ENCODE results near the gene TP63. TPM values are rescaled to one million over a fixed set of nuclear protein-coding genes. Genes with fewer than 3 reads are reported as not detected.

Gene TP63
- total RNA-seq = 1 to 10 TPM in 2 of 4 donors, not detected in 2; 1.5 to 2.5 TPM

DNA sequence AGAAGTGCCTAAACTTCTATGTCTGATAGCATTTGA, at the start of gene TP63:
TSS of gene TP63 (plus strand) at position 17 of the 36 bp plus-strand sequence. CDS start 127 bp downstream, outside the sequence.
- intact Hi-C loops (cut with DNase I; ENCODE audit: low total_unique reads) = no loop called here
- Histone ChIP-seq H3K4me3 (no peak within 1 kb of the TSS), H3K27ac (no peak within 1 kb of the TSS), H3K36me3 (no peaks in the 10 kb centered on the region), H3K9me3 (no peaks in the 10 kb centered on the region), H3K27me3 (no peaks in the 10 kb centered on the region), H3K4me1 (no peaks in the 10 kb centered on the region)
- DNase-seq = no peak
- TF ChIP-seq, protein P1, sequence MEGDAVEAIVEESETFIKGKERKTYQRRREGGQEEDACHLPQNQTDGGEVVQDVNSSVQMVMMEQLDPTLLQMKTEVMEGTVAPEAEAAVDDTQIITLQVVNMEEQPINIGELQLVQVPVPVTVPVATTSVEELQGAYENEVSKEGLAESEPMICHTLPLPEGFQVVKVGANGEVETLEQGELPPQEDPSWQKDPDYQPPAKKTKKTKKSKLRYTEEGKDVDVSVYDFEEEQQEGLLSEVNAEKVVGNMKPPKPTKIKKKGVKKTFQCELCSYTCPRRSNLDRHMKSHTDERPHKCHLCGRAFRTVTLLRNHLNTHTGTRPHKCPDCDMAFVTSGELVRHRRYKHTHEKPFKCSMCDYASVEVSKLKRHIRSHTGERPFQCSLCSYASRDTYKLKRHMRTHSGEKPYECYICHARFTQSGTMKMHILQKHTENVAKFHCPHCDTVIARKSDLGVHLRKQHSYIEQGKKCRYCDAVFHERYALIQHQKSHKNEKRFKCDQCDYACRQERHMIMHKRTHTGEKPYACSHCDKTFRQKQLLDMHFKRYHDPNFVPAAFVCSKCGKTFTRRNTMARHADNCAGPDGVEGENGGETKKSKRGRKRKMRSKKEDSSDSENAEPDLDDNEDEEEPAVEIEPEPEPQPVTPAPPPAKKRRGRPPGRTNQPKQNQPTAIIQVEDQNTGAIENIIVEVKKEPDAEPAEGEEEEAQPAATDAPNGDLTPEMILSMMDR (IDR thresholded peaks at IDR 0.05) = no peak
- TF ChIP-seq POLR2A (IDR thresholded peaks at IDR 0.05) = no peak

DNA sequence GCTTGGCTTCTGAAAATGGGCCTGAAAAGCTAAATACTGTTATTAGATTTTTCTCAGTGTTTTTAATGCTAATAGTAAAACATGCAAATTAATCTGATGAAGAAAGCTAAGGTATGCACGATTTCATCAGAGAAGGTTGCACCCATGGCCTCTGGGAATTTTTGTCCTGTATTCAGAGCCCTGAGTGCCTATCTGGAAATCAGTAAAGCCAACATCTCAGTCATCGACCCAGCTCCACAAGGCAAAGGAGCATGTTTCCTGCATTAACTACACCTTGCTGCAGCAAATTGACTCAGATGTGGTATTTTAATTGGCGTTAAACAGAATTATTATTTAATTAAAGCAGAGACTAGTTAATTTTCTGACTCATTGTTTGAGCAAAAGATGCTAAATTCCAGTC, 49.0 kb upstream of the TP63 start:
- intact Hi-C loops (cut with DNase I; ENCODE audit: low total_unique reads) = no loop called here
- Histone ChIP-seq H3K4me1 (no peaks in the 10 kb centered on the region), H3K27me3 (no peaks in the 10 kb centered on the region), H3K27ac (no peak overlapping the region), H3K4me3 (no peak overlapping the region), H3K9me3 (no peaks in the 10 kb centered on the region), H3K36me3 (no peaks in the 10 kb centered on the region)
- no peak for DNase-seq
- no peak for TF ChIP-seq POLR2A (IDR thresholded peaks at IDR 0.05)
- TF ChIP-seq, protein P1 (IDR thresholded peaks at IDR 0.05) = no peak

DNA sequence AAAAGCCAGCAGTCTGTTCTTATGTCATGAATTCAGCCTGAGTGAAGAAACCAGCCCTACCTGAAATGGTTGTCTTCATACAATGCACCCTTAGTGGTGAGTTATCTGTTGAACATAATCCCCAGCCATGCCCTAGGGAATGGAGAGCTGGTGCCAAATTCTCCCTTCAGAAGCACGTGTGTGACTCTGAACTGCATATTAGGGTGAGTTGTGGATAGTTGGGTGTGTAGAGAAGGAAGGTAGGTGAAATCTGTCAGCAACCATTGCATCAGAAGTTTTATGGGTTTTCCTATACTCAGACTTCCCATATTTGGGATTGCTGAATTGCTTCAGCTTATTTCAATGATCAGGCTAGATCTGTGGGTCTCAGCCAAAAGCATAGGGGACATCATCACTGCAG, 46.5 kb upstream of the TP63 start:
- Histone ChIP-seq H3K27me3 (no peaks in the 10 kb centered on the region), H3K27ac (no peak overlapping the region), H3K4me3 (no peak overlapping the region), H3K9me3 (no peaks in the 10 kb centered on the region), H3K4me1 (no peaks in the 10 kb centered on the region), H3K36me3 (no peaks in the 10 kb centered on the region)
- DNase-seq = no peak
- intact Hi-C loops (cut with DNase I; ENCODE audit: low total_unique reads) = no loop called here
- TF ChIP-seq, protein P1 (IDR thresholded peaks at IDR 0.05) = no peak
- TF ChIP-seq POLR2A (IDR thresholded peaks at IDR 0.05) = no peak

DNA sequence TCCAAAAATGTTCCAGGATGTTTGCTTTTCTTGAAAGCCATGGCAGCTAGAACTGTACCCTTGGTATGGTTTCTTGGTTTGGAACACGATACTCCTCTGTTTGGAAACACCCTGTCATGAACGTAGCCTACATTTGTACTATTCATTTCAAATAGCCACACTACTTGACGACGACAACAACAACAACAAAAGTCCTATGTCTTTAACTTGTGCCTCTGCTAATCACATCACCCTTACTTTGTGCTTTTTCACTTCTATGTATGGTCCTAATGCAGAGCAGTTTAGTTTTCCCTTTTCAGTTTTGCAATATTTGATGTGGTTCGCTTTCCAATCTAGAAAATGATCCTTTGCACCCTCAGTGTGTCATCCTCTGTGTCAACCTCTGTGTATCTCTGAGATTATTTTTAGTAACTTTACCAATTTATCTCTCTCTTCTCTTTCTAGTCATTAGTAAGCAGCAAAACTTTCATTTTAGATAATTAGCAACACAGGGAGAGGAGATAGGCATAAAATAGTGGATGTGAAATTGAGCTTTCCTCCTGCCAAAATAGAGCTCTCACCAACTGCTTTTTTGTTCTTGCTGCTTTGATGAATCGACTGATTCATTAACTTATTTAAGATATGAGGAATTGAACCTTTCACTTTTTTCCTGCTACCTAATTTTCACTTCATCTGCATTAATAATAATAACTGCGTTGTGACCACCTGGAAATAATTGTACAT, 44.1 kb upstream of the TP63 start:
- Histone ChIP-seq H3K36me3 (no peaks in the 10 kb centered on the region), H3K27me3 (no peaks in the 10 kb centered on the region), H3K27ac (no peak overlapping the region), H3K4me1 (no peaks in the 10 kb centered on the region), H3K9me3 (no peaks in the 10 kb centered on the region), H3K4me3 (no peak overlapping the region)
- TF ChIP-seq, protein P1 (IDR thresholded peaks at IDR 0.05) = no peak
- TF ChIP-seq POLR2A (IDR thresholded peaks at IDR 0.05) = no peak
- intact Hi-C loops (cut with DNase I; ENCODE audit: low total_unique reads) = no loop called here
- DNase-seq = no peak

DNA sequence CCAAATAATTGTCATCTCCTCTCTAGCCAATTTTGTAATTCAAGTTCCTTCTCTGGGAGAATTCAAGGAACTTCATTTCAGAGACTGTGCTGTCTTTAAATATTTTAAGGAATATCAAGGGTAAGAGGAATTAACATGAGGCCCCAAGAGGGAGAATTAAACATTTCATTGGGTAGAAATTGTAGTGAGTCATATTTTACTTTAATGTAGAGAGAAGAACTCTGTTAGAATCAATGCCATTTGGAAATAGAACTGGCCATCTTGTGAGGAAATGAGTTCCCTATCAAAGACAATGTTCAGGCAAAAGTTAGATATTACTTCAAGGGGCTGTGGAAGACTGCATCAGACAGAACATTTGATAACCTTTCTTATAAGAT, 43.5 kb upstream of the TP63 start:
- TF ChIP-seq, protein P1 (IDR thresholded peaks at IDR 0.05) = no peak
- TF ChIP-seq POLR2A (IDR thresholded peaks at IDR 0.05) = no peak
- no peaks in the 10 kb centered on the region for H3K36me3 ChIP-seq
- H3K27ac ChIP-seq = no peak overlapping the region
- DNase-seq = no peak
- no peaks in the 10 kb centered on the region for H3K4me1 ChIP-seq
- no peaks in the 10 kb centered on the region for H3K9me3 ChIP-seq
- no peaks in the 10 kb centered on the region for H3K27me3 ChIP-seq
- no peak overlapping the region for H3K4me3 ChIP-seq
- intact Hi-C loops (cut with DNase I; ENCODE audit: low total_unique reads) = no loop called here

Data from uterus (tissue), 4 donors.